ENCODE data around the gene ZNF627.
A peak's percentile ranks its signal among the peaks of the same experiment; 100 is the strongest.

The ZNF627 gene

GRCh38 chr19:11578258-11579142, 18.8 kb upstream of the ZNF627 start:
- no peak overlapping the region for H3K4me3 ChIP-seq (replicated peaks; ENCODE audit: low read depth, low read length)
- DNase-seq (ENCODE audit: extremely low read depth, low read depth), result no peak
- no peak for TF ChIP-seq CTCF (IDR thresholded peaks at IDR 0.05; ENCODE audit: low read depth, low read length, missing control alignments)

- H3K4me3 ChIP-seq (replicated peaks; ENCODE audit: low read depth, low read length), result no peak overlapping the region
- no peak for DNase-seq (ENCODE audit: extremely low read depth, low read depth)
- no peak for TF ChIP-seq CTCF (IDR thresholded peaks at IDR 0.05; ENCODE audit: low read depth, low read length, missing control alignments)
These were observed 17.2 kb upstream of the ZNF627 start for GRCh38 chr19:11580116-11580515.

- H3K4me3 ChIP-seq (replicated peaks; ENCODE audit: low read depth, low read length), result no peak overlapping the region
- DNase-seq (ENCODE audit: extremely low read depth, low read depth), result no peak
- no peak for TF ChIP-seq CTCF (IDR thresholded peaks at IDR 0.05; ENCODE audit: low read depth, low read length, missing control alignments)
These were observed 15.5 kb upstream of the ZNF627 start for GRCh38 chr19:11581740-11582139.

- no peak overlapping the region for H3K4me3 ChIP-seq (replicated peaks; ENCODE audit: low read depth, low read length)
- DNase-seq (ENCODE audit: extremely low read depth, low read depth), result no peak
- no peak for TF ChIP-seq CTCF (IDR thresholded peaks at IDR 0.05; ENCODE audit: low read depth, low read length, missing control alignments)
These were observed 11.0 kb upstream of the ZNF627 start for GRCh38 chr19:11586331-11586730.

GRCh38 chr19:11587302-11587974, 9.8 kb upstream of the ZNF627 start:
- peak; percentile 19 for DNase-seq (ENCODE audit: extremely low read depth, low read depth)
- TF ChIP-seq CTCF (IDR thresholded peaks at IDR 0.05; ENCODE audit: low read depth, low read length, missing control alignments), result peak; percentile 89
- H3K4me3 ChIP-seq (replicated peaks; ENCODE audit: low read depth, low read length), result no peak overlapping the region

GRCh38 chr19:11587975-11588631, 9.2 kb upstream of the ZNF627 start:
- no peak for DNase-seq (ENCODE audit: extremely low read depth, low read depth)
- TF ChIP-seq CTCF (IDR thresholded peaks at IDR 0.05; ENCODE audit: low read depth, low read length, missing control alignments), result no peak
- no peak overlapping the region for H3K4me3 ChIP-seq (replicated peaks; ENCODE audit: low read depth, low read length)

Measured in HFF-Myc (cell line).